MG63 (cell line): ENCODE results near the gene DENND4A. TPM values are rescaled to one million over a fixed set of nuclear protein-coding genes. Genes with fewer than 3 reads are reported as not detected.

Experiments used
- DNase-seq: peaks from one replicate; pipeline ENCODE4 v3.0.0-alpha.2; 2020
- H3K27me3 ChIP-seq: fragments of 250-450 bp; sonication (Bioruptor Pico); 2 replicates; pipeline ENCODE4 v1.5.1; 2020; ENCODE audit warnings: mild to moderate bottlenecking, moderate library complexity
- H3K36me3 ChIP-seq: fragments of 250-450 bp; sonication (Bioruptor Pico); 2 replicates; pipeline ENCODE4 v1.5.1; 2020; ENCODE audit warnings: mild to moderate bottlenecking, moderate library complexity
- H3K4me3 ChIP-seq: fragments of 250-450 bp; sonication (Bioruptor Pico); 2 replicates; pipeline ENCODE4 v1.5.1; 2020; ENCODE audit warnings: mild to moderate bottlenecking, moderate library complexity
- H3K9me3 ChIP-seq: fragments of 250-450 bp; sonication (Bioruptor Pico); 2 replicates; pipeline ENCODE4 v1.5.1; 2020; ENCODE audit warnings: mild to moderate bottlenecking, moderate library complexity
- total RNA-seq: library from RNA; depleted of rRNA; stranded (reverse); fragments of >200 nt; shearing (Covaris generic); gene quantifications from 2 replicates; pipeline ENCODE4 v1.2.3, GENCODE V29; 2014; ENCODE audit warnings: low replicate concordance

The DENND4A gene
- total RNA-seq, 1 experiment from 2014 or later: 10.8 TPM

DNA sequence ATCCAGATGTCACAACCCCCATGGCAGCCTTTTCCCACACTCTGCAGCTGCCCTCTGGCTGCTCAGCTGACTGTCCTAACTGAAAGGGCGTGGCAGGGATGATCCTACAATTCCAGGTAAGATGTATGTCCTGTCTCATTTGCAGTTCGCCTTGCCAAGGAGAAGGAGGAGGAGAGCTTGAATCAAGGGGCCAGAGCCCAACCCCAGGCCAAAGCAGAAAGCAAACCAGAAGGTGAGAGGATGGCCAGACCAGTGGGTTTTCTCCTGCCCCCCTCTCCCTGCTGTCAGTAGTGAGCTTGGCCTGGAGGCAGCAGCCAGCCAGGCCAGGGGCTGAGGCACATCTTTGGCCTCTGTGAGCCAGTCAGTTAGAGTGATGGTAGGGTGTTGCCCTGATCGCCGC is 147.8 kb downstream of the DENND4A start:
- no peak overlapping the region for H3K4me3 ChIP-seq
- H3K36me3 ChIP-seq: no peaks in the 10 kb centered on the region
- H3K9me3 ChIP-seq: no peaks in the 10 kb centered on the region
- no peaks in the 10 kb centered on the region for H3K27me3 ChIP-seq
- DNase-seq: no peak

DNA sequence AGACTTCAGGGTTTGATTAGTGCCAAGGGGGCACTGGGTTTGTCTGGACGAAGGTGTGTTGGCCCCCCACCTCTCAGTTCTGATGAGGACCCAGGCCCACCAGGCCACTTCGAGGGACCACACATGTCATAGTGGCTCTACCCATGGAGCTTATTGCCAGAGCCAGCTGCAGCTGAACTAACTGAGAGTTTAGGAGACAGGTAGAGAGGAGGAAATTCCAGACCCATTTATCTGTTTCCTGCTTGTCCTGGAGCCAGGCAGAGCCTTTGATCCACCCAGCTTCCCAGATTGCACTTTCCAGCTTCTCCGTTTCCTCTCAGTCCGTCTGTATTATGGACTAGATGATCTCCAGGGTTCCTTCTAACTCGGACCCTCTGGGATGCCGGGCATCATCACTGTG is 149.5 kb downstream of the DENND4A start:
- Histone ChIP-seq H3K9me3 (no peaks in the 10 kb centered on the region), H3K36me3 (no peaks in the 10 kb centered on the region), H3K27me3 (no peaks in the 10 kb centered on the region), H3K4me3 (no peak overlapping the region)
- DNase-seq: no peak

DNA sequence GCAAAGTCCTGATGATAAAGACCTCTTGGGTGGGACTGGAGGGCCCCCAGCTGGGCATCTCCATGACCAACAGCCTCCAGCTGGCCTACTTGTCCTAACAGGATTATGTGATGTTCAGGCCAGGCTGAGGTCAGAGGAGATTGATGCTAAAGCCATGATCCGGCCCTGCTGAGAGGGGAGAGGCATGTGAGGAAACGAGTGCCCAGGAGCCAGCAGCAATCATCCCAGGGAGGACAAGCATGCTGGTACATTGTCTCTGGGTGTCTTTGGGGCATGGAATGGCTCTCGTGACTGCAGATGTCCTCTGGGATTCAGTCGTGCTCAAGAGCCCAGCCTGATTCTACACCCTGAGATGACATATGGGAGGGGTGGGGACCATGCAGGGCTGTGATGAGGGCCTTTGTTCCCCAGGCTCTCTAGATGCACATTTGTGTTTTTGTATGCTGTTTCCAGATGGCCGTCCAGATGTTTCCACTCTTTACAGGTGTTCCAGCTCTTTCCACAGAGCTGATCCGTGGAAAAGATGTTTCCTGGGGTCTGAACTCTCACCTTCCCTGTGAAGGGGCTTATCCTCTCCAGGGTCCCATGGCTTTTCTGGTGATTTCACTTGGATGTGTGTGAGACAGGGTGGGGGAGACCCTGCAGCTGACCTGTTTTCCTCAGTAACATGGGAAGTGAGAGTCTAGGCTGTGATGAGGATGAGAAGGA is 150.2 kb downstream of the DENND4A start:
- Histone ChIP-seq H3K36me3 (no peaks in the 10 kb centered on the region), H3K27me3 (no peaks in the 10 kb centered on the region), H3K4me3 (no peak overlapping the region), H3K9me3 (no peaks in the 10 kb centered on the region)
- no peak for DNase-seq

DNA sequence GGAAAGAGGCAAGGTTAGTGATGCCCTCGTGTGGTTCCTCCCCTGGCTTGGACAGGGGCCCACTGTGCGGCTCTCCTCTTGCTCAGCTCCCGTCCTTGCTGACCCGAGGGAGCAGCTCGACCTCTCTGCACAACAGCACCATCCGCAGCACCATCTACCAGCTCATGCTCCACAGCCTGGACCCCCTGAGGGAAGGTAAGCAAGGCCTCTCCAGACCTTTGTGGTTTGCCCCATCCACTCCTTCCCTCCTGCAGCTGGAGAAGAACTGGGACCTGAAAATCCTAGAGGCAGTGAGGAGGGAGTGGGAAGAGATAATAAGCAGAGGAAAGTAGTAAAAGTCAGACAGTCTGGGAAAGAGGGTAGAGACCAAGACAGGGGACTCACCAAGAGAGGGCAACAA is 152.6 kb downstream of the DENND4A start:
- Histone ChIP-seq H3K36me3 (no peaks in the 10 kb centered on the region), H3K27me3 (no peaks in the 10 kb centered on the region), H3K4me3 (no peak overlapping the region), H3K9me3 (no peaks in the 10 kb centered on the region)
- DNase-seq: no peak

DNA sequence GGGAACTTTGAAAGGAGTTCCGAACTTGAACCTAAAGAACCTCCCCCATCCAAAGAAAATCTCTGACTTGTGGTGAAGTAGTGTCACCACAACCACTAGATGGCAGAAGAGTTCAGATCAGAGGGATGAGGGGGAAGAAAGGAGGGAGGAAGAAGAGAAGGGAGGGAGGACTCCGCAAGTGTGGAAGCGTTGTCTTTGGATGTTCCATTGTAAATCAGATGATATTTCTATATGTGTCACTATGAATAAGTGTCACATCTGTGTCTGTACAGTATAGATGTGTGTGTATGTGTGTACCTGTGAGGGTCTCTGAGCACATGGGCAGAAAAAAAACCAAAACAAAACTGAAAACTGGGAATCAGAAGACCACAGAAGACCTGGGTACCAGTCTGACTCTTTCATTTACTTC is 153.4 kb downstream of the DENND4A start:
- H3K27me3 ChIP-seq: no peaks in the 10 kb centered on the region
- DNase-seq: peak; percentile 16
- no peaks in the 10 kb centered on the region for H3K36me3 ChIP-seq
- no peak overlapping the region for H3K4me3 ChIP-seq
- H3K9me3 ChIP-seq: no peaks in the 10 kb centered on the region

DNA sequence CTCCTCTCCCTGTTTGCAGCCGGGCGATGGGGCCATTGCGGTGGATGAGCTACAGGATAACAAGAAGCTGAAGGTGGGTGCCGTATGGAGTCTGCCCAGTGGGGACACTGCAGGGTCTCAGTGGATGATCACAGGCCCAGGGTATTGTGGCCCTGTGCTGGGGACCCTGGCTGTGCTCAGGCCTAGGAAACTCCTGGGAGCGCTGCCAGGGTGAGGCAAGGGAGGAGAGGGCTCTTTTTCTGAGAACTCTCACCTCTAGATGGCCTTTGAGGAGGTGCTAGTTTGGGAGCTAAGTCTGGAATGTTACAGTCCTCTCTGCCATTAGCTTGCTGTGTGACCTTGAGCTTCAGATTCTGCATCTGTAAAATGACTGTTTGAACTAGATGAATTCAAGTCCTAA is 154.0 kb downstream of the DENND4A start:
- Histone ChIP-seq H3K36me3 (no peaks in the 10 kb centered on the region), H3K27me3 (no peaks in the 10 kb centered on the region), H3K9me3 (no peaks in the 10 kb centered on the region), H3K4me3 (no peak overlapping the region)
- DNase-seq: no peak

DNA sequence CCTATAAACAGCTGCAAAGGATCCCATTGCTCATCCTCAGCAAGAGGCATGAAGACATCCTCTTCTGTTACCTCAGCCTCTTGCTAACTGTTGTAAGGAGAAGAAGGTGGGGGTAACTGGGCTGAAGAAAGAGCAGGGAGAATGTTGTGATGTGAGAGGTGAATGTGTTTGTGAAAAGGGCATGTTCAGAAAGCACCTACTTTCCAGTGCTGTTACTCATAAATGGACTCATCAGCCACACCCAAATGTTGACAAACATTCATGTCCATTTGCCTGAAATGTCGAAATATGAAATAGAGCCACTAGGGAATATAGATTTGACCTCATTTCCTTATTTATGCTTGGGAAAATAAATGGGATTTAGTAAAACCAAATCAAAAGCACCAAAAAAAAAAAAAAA is 157.7 kb downstream of the DENND4A start:
- Histone ChIP-seq H3K4me3 (no peak overlapping the region), H3K9me3 (no peaks in the 10 kb centered on the region), H3K36me3 (no peaks in the 10 kb centered on the region), H3K27me3 (no peaks in the 10 kb centered on the region)
- no peak for DNase-seq

DNA sequence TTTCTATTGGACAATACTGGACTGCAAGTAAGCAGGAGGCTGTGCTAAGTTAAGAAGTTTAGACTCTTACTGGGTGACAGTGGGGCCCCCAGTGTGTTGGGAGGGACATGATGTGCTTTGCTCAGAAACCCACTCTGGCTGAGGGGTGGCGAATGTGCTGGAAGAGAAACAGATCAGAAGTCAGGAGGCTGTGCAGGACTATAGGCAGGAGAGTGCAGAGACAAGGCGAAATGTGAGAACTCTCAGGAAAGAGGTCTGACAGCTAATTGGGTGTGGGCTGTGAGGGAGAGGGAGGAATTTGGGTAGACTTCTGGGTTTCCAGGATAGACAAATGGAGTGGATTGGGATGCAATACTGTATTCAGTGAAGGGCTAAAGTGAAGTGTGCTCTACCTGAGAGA is 158.3 kb downstream of the DENND4A start:
- no peak overlapping the region for H3K4me3 ChIP-seq
- no peak for DNase-seq
- H3K27me3 ChIP-seq: no peaks in the 10 kb centered on the region
- H3K9me3 ChIP-seq: no peaks in the 10 kb centered on the region
- no peaks in the 10 kb centered on the region for H3K36me3 ChIP-seq

DNA sequence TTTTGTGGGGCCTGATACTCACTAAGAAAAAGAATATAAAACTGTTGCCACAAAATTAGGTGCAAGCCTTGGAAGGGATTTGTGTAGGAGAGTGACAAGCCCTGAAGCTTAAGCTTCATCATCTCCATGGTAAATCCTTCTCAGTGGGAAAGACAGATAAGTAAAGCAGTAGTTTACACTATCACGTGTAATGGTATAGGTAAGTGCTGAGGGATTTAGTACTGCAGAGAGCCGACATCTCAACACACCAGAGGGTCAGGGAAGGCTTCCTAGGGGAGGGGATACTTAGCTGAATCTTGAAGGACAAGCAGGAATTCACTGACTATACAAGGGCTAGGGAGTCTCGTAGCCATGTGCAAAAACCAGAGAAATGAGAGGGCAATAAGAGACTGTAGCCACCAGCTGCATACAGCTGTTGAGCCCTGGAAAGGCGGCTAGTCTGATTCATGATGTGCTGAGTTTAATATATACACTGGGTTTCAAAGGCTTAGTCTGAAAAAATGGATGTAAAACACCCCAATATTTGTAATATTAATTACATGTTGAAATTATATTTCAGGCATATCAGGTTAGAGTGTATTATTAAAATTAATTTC is 159.2 kb downstream of the DENND4A start:
- Histone ChIP-seq H3K9me3 (no peaks in the 10 kb centered on the region), H3K27me3 (no peaks in the 10 kb centered on the region), H3K4me3 (no peak overlapping the region), H3K36me3 (no peaks in the 10 kb centered on the region)
- peak; percentile 63 for DNase-seq

DNA sequence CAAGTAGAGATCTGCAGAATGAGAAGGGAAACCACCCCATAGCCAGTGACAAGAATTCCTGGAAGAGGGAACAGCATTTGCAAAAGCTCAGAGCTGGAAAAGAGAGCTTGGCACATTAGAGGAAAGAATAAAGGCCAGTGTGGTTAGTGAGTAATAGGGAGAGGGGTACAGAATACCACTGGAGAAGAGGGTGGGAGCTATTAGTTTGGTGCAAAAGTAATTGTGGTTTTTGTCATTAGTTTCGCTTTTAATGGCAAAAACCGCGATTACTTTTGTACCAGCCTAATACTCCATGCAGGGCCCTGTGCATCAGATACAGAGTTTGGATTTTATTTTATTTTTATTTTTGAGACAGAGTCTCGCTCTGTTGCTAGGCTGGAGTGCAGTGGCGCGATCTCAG is 160.6 kb downstream of the DENND4A start:
- Histone ChIP-seq H3K4me3 (no peak overlapping the region), H3K36me3 (no peaks in the 10 kb centered on the region), H3K27me3 (no peaks in the 10 kb centered on the region), H3K9me3 (no peaks in the 10 kb centered on the region)
- no peak for DNase-seq

DNA sequence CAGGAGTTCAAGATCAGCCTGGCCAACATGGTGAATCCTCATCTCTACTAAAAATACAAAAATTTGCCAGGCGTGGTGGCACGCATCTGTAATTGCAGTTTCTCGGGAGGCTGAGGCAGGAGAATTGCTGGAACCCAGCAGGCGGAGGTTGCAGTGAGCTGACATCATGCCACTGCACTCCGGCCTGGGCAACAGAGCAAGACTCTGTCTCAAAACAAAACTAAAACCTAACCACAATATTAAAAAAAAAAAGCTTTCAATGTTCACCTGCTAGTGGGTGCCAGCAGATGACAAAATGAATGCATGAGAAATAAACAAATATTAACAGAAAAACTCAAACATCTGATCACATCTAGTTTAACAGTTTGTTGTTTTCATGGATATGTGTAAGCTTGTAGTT is 161.3 kb downstream of the DENND4A start:
- no peaks in the 10 kb centered on the region for H3K36me3 ChIP-seq
- no peaks in the 10 kb centered on the region for H3K9me3 ChIP-seq
- no peak for DNase-seq
- no peaks in the 10 kb centered on the region for H3K27me3 ChIP-seq
- no peak overlapping the region for H3K4me3 ChIP-seq

DNA sequence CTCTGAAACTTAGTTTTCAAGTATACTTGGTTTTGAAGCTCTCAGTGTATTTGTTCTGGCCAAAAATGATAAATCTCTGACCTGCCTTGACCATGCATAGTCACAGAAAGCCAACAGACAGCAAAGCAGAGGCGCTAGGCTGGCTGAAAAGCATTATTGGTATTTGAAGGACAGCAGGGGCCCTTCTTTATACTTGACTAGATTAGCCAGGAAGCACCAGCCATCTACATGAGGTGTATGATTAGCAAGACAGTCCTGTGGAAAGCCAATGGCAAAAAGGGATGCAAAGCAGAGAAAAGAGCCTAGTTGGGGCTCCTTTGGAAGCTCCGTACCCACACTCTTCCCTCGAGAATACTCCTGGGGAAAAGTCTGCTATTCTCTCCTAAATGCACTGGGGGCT is 162.5 kb downstream of the DENND4A start:
- H3K4me3 ChIP-seq: no peak overlapping the region
- no peak for DNase-seq
- no peaks in the 10 kb centered on the region for H3K9me3 ChIP-seq
- H3K36me3 ChIP-seq: no peaks in the 10 kb centered on the region
- no peaks in the 10 kb centered on the region for H3K27me3 ChIP-seq

DNA sequence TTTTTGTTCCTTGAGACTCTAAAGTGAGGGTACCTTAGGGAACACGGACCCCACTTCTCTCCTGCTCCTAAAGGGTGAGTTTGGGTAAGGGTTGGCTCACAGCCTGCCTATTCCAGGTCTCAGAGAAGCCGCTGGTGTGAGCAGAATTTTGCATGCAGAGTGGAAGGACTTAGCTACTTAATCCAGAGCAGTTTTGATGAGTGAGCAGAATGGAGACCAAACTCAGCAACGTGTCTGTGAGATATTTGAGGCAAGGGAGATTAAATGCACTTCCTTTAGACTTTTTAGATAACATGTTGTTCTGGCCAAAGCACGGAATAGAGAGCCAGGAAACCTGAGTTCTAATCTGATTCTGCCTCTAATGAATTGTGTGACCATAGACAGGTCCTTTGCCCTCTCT is 165.2 kb downstream of the DENND4A start:
- no peaks in the 10 kb centered on the region for H3K9me3 ChIP-seq
- no peaks in the 10 kb centered on the region for H3K27me3 ChIP-seq
- no peak for DNase-seq
- no peaks in the 10 kb centered on the region for H3K36me3 ChIP-seq
- H3K4me3 ChIP-seq: no peak overlapping the region

DNA sequence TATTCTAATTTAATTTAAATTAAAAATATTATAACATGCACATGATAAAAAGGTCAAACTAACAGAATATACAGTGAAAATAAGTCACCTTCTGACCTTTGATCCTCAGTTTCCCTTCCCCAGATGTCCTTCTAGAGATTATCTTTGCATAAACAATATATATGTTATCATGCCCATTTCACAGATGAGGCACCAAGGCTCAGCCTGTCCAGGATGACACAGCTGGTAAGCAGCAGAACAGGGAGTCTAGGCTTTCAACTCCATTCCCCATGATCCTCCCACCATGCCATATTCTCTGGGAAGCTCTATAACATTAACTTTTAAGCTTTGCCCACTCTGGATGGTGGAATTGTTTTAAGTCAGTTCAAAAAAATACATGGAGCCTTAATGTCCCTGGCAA is 169.0 kb downstream of the DENND4A start:
- no peak overlapping the region for H3K4me3 ChIP-seq
- no peaks in the 10 kb centered on the region for H3K9me3 ChIP-seq
- H3K36me3 ChIP-seq: no peaks in the 10 kb centered on the region
- no peaks in the 10 kb centered on the region for H3K27me3 ChIP-seq
- DNase-seq: no peak

DNA sequence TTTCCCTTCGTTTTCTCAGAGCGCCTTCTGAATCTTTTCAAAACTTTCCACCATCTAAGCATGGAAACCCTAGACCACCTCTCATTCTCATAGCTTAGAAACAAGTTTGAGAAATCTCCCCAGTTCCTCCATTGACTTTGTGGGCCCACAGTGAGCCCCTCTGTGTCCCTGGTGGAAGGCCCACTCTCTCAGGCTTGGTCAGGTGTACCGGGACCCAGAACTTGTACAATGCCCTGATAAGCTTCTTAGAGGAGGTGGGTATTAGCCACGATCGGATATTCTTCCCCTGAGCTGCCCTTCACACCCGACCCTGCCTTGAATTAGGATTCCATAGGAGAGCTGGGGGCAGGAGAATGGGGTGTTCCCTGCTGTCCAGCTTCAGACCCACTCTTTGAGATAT is 170.5 kb downstream of the DENND4A start, which contains the start of gene SLC24A1:
SLC24A1 (plus strand) TSS at position 301 of the 400 bp plus-strand sequence. CDS start 2,143 bp downstream, outside the sequence.
- Histone ChIP-seq H3K9me3 (no peaks in the 10 kb centered on the region), H3K4me3 (no peak within 1 kb of the TSS), H3K27me3 (no peaks in the 10 kb centered on the region), H3K36me3 (no peaks in the 10 kb centered on the region)
- no peak for DNase-seq

DNA sequence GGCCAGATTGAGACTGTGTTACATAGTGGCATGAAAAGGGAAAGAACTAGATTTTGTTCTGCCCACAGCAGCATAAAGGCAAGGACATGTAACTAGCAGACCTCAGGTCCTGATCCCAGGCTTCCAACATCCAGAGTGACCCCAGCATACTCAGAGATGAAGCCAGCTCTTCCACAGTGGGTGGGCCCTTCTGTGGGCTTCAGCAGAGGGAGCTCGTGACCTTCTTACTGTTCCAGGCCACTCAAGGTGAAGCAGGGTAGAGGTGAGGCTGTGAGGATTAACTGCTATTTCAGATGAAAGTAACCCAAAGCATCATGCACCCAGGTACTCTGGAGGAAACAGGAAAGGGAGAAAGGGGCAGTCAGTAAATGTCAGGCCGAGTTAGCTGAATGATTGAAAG is 171.3 kb downstream of the DENND4A start:
- Histone ChIP-seq H3K27me3 (no peaks in the 10 kb centered on the region), H3K9me3 (no peaks in the 10 kb centered on the region)
- no peak for DNase-seq

DNA sequence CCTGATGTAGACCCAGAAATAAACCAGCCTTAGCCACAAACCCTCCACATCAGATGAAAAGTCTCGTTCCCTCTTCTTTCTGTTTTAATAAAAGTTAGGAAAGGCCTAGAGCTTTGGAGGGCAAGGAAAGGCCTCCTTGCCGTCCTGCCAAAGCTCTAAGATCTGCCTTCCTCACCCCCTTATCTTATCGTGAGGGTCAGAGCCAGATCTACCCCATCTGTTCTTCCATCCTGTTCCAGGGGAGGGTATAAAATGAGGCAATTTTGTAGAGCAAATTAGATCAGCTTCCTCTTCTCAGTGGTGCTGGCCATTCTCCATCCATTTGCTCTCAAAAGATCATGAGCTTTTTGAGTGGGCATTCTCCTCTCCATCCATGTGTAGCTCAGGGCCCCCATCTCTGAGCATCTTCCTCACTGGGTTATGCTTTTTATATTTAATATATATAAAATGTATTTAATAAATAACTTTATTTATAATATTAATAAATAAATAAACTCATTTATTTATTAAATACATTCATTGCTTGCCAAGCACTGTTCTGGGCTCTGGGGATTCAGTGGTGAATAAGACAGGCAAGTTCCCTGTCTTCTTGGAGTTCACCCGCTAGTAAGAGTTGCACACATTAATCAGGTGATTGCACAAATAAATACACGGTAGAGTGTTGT is 172.3 kb downstream of the DENND4A start:
- Histone ChIP-seq H3K36me3 (no peaks in the 10 kb centered on the region), H3K9me3 (no peaks in the 10 kb centered on the region), H3K4me3 (no peak overlapping the region), H3K27me3 (no peaks in the 10 kb centered on the region)
- DNase-seq: no peak

More for the DNA sequence above, 171.3 kb downstream of the DENND4A start:
- no peak overlapping the region for H3K4me3 ChIP-seq
- no peaks in the 10 kb centered on the region for H3K36me3 ChIP-seq
